GM10248 (cell line): ENCODE results near the gene TAS1R2.

ENCODE experiments used
- CTCF ChIA-PET: fragments of 300-600 bp; sonication (Branson Sonifier 250); formaldehyde crosslinking; extraction: SDS; loops from one replicate; lab custom pipeline; 2021; ENCODE audit warnings: antibody characterized with exemption; lab: Yijun Ruan, JAX
- POLR2A ChIA-PET: fragments of 350-650 bp; sonication (Branson Sonifier 250); formaldehyde crosslinking; extraction: SDS; loops from one replicate; lab custom pipeline; 2020; ENCODE audit warnings: antibody characterized with exemption; lab: Yijun Ruan, JAX
- DNase-seq: peaks from one replicate; pipeline ENCODE4 v3.0.0; 2012; ENCODE audit errors: extremely low spot score
- CTCF ChIP-seq: IDR thresholded peaks from 2 replicates; pipeline ENCODE4 v1.5.1; 2012; ENCODE audit warnings: mild to moderate bottlenecking, low read depth; ENCODE audit errors: extremely low read depth, missing control alignments, control extremely low read depth

TAS1R2 gene

GRCh38 chr1:18819986-18820790 is 39.3 kb downstream of the TAS1R2 start:
- ChIA-PET POLR2A (no interaction called here), CTCF (interaction anchor here (1.0 to 9.5 kb wide), 7 partner anchors 9 to 226 kb away, joined by 3 to 71 read pairs (median 4); no protein-coding TSS in a partner anchor)
- DNase-seq = no peak
- TF ChIP-seq CTCF = no peak

- POLR2A ChIA-PET = no interaction called here
- CTCF ChIA-PET = interaction anchor here (1.0 to 9.5 kb wide), 3 partner anchors 20 to 221 kb away, joined by 3 to 71 read pairs (median 3); no protein-coding TSS in a partner anchor
Observed at GRCh38 chr1:18819203-18819602, 40.3 kb downstream of the TAS1R2 start.

GRCh38 chr1:18817795-18818435 is 41.5 kb downstream of the TAS1R2 start:
- ChIA-PET POLR2A (no interaction called here), CTCF (interaction anchor here (9.5 kb wide), 1 partner anchor 220 kb away, joined by 71 read pairs; no protein-coding TSS in a partner anchor)
- TF ChIP-seq CTCF = no peak
- no peak for DNase-seq

More at GRCh38 chr1:18819203-18819602, 40.3 kb downstream of the TAS1R2 start:
- no peak for DNase-seq
- TF ChIP-seq CTCF = no peak

- no peak for TF ChIP-seq CTCF
- ChIA-PET CTCF (interaction anchor here (9.5 kb wide), 1 partner anchor 219 kb away, joined by 71 read pairs; no protein-coding TSS in a partner anchor), POLR2A (no interaction called here)
- DNase-seq = no peak
Observed at GRCh38 chr1:18817316-18817715, 42.1 kb downstream of the TAS1R2 start.

- no peak for DNase-seq
- ChIA-PET CTCF (interaction anchor here (9.5 kb wide), 1 partner anchor 219 kb away, joined by 71 read pairs; no protein-coding TSS in a partner anchor), POLR2A (no interaction called here)
- no peak for TF ChIP-seq CTCF
Observed at GRCh38 chr1:18816808-18817207, 42.7 kb downstream of the TAS1R2 start.

GRCh38 chr1:18814874-18815531 is 44.5 kb downstream of the TAS1R2 start:
- no peak for TF ChIP-seq CTCF
- DNase-seq = no peak
- ChIA-PET CTCF (interaction anchor here (1.1 to 1.6 kb wide), 2 partner anchors 218 to 240 kb away, joined by 3 to 6 read pairs; no protein-coding TSS in a partner anchor), POLR2A (no interaction called here)
